Measurements from ENCODE around the gene SPINK4.

The SPINK4 gene

DNA sequence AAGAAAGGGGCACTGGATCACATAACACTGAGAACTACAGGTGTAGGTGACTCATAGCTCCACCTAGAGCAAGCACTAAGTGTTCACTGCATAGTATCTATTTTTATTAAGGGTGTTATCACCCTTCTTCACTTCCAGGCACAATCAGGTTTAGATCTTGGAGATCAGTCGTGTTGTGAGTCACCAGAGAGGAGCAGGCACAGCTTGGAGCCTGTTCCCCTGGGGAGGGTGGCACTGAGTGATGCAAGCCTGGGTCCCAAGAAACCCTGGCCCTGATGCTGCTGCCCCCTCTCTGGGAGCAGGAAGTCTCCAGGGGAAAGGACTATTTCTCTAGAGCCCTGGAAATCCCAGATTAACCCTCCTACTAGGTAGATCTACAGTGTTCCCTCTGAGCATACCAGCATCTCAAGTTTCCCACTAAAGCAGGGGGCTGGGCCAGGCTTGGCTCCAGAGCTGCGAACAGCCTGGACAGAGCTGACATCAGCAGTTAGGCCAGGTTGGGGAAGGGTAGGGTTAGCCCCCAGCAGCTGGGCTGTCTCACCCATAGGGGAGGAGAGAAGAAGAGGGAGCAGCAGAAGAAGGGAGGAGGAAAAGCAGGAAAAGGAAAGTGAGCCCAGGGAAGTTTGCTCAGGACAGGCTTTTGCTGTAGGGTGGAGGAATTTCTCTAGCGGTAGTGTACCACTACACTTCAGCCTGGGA is 28.1 kb upstream of the SPINK4 start:
- no peak for DNase-seq (ENCODE audit: insufficient read length)
- FAIRE-seq: no peak
- TF ChIP-seq POLR2AphosphoS5 (IDR thresholded peaks at IDR 0.05; ENCODE audit: low read depth, low read length): no peak
- no peak for TF ChIP-seq TAF1 (IDR thresholded peaks at IDR 0.05; ENCODE audit: borderline replicate concordance, low read depth, low read length)
- no peak for TF ChIP-seq POLR2A (IDR thresholded peaks at IDR 0.05; ENCODE audit: low read depth, low read length)

DNA sequence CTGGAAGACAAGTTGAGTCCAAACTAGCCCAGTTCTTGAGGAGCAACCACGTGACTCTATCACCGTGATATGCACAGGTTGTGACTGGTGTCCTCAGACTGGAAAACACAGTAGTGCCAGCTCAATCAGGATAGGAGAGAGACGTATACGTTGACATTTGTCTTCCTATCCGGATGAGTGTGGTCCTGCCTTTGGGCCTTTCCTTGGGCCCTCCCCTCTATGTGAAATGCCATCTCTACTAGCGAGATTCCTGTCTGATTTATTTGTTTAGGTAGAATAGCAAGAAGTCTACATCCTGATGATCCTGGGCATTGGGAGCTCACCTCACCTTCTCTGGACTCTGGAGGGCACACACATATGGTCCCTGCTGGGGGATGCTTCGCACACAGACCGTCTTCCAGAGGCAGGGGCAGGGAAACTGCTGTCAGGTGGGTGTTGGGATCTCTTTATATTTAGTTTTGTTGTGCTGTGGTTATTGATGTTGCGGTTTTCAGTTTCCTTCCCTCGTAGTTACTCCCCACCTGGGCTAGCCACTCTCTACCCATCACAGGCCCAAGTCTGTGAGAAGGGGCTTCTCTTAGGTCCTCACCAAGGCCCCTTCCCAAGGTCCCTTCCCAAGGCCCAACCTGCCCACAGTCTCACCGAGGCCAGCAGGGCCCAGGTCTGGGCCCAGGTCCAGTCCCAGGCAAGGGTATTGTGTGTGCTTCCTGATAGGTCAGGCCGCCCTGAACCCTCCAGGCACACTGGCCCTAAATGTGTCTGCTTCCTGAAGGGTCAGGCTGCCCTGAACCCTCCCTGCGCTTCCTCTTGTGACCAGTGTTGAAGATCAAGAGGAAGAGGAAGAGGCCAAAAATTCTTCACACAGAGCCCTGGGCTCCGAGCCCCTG is 19.0 kb upstream of the SPINK4 start:
- FAIRE-seq: no peak
- no peak for DNase-seq (ENCODE audit: insufficient read length)
- no peak for TF ChIP-seq POLR2AphosphoS5 (IDR thresholded peaks at IDR 0.05; ENCODE audit: low read depth, low read length)
- no peak for TF ChIP-seq POLR2A (IDR thresholded peaks at IDR 0.05; ENCODE audit: low read depth, low read length)
- TF ChIP-seq TAF1 (IDR thresholded peaks at IDR 0.05; ENCODE audit: borderline replicate concordance, low read depth, low read length): no peak

DNA sequence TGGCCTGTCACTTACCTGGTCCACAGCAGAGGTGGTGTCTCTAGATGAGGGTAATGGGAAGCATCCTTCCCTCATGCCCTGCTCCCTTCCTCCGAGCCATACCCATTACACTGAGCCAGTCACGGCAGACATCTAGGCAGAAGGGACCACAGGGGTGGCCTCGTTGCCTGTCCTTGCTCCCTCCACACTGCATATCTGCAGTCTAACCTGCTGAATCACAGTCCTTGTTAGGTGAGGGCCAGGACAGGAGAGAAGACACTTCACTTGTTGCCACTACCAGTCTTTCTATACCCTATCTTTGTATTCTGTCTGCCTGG is 18.4 kb upstream of the SPINK4 start:
- TF ChIP-seq TAF1 (IDR thresholded peaks at IDR 0.05; ENCODE audit: borderline replicate concordance, low read depth, low read length): no peak
- no peak for TF ChIP-seq POLR2AphosphoS5 (IDR thresholded peaks at IDR 0.05; ENCODE audit: low read depth, low read length)
- TF ChIP-seq POLR2A (IDR thresholded peaks at IDR 0.05; ENCODE audit: low read depth, low read length): no peak
- FAIRE-seq: no peak
- no peak for DNase-seq (ENCODE audit: insufficient read length)

DNA sequence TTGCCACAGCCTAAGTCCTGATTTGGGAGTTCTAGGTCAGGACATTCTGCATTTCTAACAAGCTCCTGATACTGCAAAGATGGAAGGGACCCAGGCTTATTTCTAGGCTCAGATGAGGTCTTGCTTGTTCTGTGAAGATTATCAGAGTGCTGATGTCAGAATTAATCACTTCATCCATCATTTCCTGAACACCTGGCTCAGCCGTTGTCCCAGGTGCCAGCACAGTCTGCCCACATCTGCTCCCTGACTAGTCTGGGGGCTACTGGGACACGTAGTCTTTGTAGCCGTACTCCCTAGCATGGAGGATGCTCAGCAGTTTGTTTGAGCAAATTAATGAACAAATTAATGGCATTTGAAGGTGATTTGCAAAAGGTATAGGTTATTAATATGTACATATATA is 17.9 kb upstream of the SPINK4 start:
- TF ChIP-seq POLR2A (IDR thresholded peaks at IDR 0.05; ENCODE audit: low read depth, low read length): no peak
- no peak for TF ChIP-seq POLR2AphosphoS5 (IDR thresholded peaks at IDR 0.05; ENCODE audit: low read depth, low read length)
- TF ChIP-seq TAF1 (IDR thresholded peaks at IDR 0.05; ENCODE audit: borderline replicate concordance, low read depth, low read length): no peak
- DNase-seq (ENCODE audit: insufficient read length): no peak
- no peak for FAIRE-seq

DNA sequence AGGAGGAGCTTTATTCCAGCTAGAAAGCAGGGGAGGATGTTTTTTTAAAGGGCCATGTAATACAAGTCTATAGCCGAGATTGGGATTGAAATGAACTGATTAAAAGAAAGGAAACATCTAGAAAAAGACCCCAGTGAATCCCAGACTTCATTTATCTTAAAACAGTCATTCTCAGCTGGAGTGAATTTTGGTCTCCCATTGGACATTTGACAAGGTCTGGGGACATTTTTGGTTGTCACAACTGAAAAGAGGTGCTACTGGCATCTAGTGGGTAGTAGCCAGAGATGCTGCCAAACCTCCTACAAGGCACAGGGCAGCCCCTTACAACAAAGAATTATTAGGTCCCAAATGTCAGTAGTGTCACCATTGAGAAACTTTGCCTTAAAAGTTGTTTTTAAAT is 16.3 kb upstream of the SPINK4 start:
- TF ChIP-seq TAF1 (IDR thresholded peaks at IDR 0.05; ENCODE audit: borderline replicate concordance, low read depth, low read length): no peak
- no peak for TF ChIP-seq POLR2AphosphoS5 (IDR thresholded peaks at IDR 0.05; ENCODE audit: low read depth, low read length)
- no peak for TF ChIP-seq POLR2A (IDR thresholded peaks at IDR 0.05; ENCODE audit: low read depth, low read length)
- FAIRE-seq: peak; percentile 58
- DNase-seq (ENCODE audit: insufficient read length): no peak

DNA sequence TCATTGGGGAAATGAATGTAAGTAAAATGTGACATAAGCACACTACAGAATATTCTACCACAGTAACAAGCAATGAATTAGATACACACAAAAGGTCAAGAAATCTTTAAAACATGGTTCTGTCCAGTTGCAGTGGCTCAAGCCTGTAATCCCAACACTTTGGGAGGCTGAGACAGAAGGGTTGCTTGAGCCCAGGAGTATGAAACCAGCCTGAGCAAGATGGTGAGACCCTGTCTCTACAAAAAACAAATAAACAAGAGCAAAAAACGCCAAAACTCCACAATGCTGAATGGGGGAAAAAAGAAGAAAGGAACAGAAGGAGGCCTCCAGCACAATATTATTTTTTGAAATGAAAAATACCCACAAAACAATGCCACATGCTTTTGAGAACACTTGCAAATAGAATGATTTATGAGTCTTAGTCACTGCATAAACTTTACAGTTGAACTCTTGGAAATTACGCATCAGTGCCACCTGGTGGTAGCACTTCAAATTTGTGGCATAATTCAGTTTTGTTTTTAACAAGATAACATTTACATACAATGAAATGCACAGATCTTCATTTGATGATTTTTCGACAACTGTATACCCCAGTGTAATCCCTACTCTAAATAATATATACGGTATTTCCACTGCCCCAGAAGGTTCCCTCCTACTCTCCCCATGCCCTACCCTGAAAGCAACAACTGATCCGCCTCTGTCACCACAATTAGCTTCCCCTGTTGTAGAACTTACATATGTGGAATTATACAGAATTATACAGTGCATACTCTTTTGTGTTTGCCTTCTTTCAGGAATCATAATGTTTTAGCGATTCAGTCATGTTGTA is 14.4 kb upstream of the SPINK4 start:
- TF ChIP-seq TAF1 (IDR thresholded peaks at IDR 0.05; ENCODE audit: borderline replicate concordance, low read depth, low read length) (no peak), POLR2AphosphoS5 (IDR thresholded peaks at IDR 0.05; ENCODE audit: low read depth, low read length) (no peak), POLR2A (IDR thresholded peaks at IDR 0.05; ENCODE audit: low read depth, low read length) (no peak)
- DNase-seq (ENCODE audit: insufficient read length) (no peak), FAIRE-seq (peak; percentile 76)

DNA sequence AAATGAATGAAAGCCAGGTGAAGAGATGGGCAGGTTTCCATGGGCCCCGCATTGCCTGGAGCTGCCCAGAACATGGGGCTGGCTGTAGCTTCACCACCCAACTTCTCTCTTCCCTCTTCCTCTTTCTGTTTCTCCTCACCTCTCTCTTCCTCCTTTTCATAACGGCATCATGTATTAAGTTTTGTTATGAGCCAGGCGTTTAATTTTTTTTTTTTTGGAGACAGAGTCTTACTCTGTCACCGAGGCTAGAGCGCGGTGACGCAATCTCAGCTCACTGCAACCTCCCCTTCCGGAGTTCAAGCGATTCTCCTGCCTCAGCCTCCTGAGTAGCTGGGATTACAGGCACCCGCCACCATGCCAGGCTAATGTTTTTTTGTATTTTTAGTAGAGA is 13.0 kb upstream of the SPINK4 start:
- no peak for FAIRE-seq
- TF ChIP-seq POLR2A (IDR thresholded peaks at IDR 0.05; ENCODE audit: low read depth, low read length) (no peak), TAF1 (IDR thresholded peaks at IDR 0.05; ENCODE audit: borderline replicate concordance, low read depth, low read length) (no peak), POLR2AphosphoS5 (IDR thresholded peaks at IDR 0.05; ENCODE audit: low read depth, low read length) (no peak)
- DNase-seq (ENCODE audit: insufficient read length): no peak

DNA sequence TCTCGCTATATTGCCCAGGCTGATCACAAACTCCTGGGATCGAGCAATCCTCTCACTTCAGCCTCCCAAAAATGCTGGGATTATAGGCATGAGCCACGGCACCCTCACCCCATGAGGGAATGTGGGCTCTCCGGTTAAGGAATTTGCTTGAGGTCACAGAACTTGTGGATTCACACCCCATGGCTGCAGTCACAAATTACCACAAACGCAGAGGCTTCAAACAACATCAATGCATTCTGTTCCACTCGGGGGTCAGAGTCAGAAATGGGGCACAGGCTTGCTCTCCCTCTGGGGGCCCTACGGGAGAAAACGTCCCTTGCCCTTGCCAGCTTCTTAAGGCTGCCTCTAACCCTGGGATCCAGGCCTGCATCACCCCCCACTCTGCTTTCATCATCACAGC is 12.2 kb upstream of the SPINK4 start:
- no peak for TF ChIP-seq POLR2A (IDR thresholded peaks at IDR 0.05; ENCODE audit: low read depth, low read length)
- no peak for TF ChIP-seq TAF1 (IDR thresholded peaks at IDR 0.05; ENCODE audit: borderline replicate concordance, low read depth, low read length)
- no peak for FAIRE-seq
- no peak for DNase-seq (ENCODE audit: insufficient read length)

DNA sequence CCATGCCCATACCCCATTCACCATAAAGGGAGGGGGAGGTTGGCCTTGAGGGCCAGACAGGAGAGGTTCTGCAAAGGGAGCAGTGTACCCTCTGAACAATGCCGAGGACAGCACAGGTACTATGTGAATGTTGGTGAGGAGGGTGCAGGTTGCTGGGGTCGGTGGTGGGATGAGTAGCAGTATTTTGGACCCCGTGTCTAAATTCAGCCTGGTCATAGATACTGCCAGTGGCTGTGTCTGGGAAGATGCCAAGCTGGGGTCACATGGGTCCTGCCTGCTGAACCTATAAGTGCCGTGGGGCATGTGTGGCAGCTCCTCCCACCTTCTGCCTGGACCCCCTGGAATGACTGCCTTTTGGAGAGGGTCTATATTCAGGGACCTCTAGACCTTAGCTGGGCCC is 11.4 kb upstream of the SPINK4 start:
- DNase-seq (ENCODE audit: insufficient read length) (no peak), FAIRE-seq (no peak)
- TF ChIP-seq TAF1 (IDR thresholded peaks at IDR 0.05; ENCODE audit: borderline replicate concordance, low read depth, low read length): no peak
- no peak for TF ChIP-seq POLR2AphosphoS5 (IDR thresholded peaks at IDR 0.05; ENCODE audit: low read depth, low read length)
- TF ChIP-seq POLR2A (IDR thresholded peaks at IDR 0.05; ENCODE audit: low read depth, low read length): no peak

DNA sequence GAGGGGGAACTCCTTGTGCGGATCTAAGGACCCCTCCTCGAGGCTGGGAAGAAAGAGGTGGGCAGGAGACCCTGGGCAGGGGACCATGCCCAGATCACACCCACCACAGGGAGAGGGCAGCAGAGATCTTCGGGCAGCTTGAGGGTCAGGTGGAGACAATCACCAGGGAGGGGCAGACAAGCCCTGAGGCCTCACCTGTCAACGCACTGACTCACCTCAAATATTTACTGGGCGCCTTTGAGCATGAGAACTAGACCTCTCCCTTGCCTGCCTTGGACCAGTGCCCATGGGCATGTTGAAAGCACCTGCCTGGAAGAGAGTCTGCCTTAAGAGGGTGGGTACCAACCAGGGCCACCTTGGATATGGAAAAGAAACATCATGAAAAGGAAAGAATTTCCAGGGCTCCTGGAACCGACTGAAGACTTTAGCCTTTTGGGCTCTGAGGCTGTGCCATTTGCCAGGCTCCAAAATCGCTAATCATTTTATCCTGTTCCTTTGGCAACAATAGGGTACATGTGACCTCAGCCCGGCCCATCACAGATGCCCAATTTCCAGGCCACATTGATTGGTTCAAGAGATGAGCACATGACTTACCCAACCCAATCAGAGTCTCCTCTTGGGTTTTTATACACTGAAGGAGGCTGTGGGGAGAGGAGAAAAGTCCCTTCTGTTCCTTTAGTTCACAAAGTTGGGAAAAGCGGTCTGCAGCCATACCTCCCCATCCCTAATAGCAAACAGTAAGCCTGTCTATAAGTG is 10.4 kb upstream of the SPINK4 start:
- no peak for FAIRE-seq

More for the DNA sequence above, 10.4 kb upstream of the SPINK4 start:
- no peak for DNase-seq (ENCODE audit: insufficient read length)
- TF ChIP-seq POLR2AphosphoS5 (IDR thresholded peaks at IDR 0.05; ENCODE audit: low read depth, low read length) (no peak), POLR2A (IDR thresholded peaks at IDR 0.05; ENCODE audit: low read depth, low read length) (no peak), TAF1 (IDR thresholded peaks at IDR 0.05; ENCODE audit: borderline replicate concordance, low read depth, low read length) (no peak)

Measured in GM12892 (cell line).